ENCODE measurements around the gene TMIGD3.
A peak's percentile ranks its signal among the peaks of the same experiment; 100 is the strongest.

The TMIGD3 gene

GRCh38 chr1:111446967-111447892 is 56.2 kb downstream of the TMIGD3 start:
- DNase-seq (ENCODE audit: low read depth in 2 of 2) = no peak

GRCh38 chr1:111446546-111446945 is 56.9 kb downstream of the TMIGD3 start:
- DNase-seq (ENCODE audit: low read depth in 2 of 2) = no peak

DNA sequence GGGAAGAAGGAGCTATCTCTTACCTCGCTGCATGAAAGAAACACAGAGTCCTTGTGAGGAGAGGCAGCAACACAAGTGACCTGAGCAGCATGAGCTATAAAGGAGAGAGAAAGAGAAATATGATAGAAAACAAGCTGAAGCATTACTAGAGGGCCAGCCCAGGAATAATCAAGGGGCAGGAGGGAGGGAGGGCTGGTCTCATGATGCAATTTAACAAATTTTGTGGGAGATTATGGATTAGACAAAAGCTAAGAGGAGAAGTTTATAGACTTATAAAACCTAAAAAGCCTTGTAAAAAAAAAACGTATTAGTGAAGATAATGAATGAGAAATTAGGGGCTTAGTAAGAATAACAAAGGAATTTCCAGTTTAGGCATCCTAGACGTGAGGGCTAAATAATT is 59.4 kb downstream of the TMIGD3 start:
- DNase-seq (ENCODE audit: low read depth in 2 of 2) = no peak

- peak in 1 of 2 donors; percentile 7 for DNase-seq (ENCODE audit: low read depth in 2 of 2)
Measured at GRCh38 chr1:111442457-111442856, 61.0 kb downstream of the TMIGD3 start.

DNA sequence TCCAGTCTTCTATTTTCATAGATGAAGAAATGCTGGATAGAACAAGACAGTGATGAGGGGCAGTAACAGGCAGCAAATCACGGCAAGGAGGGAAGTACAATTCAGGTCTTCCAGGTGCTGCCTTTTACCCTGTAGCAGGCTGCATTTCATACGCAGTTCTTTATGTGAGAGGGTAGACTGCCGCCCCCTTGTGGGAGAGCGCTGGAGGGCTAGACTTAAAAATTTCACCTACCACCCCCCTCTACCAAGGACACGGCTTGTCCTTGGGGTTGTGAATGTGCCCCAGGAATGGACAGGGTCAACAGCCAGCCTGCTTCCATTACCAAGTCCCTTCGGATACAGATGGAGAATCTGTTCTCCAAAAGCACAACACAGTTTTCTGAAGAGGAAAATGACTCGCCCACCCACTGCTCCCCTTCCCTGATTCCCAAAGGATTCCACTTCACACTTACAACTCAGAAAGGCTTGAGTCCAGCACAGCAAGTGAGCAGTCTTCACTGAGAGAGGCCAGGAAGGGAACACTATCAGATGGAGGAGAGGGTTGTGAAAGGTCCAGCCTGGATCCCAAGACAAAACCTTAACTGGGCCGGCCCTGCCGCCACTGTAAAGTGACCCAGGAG is 61.8 kb downstream of the TMIGD3 start:
- DNase-seq (ENCODE audit: low read depth in 2 of 2) = peak; percentile 40 to 51

GRCh38 chr1:111439461-111440351 is 63.7 kb downstream of the TMIGD3 start:
- no peak for DNase-seq (ENCODE audit: low read depth in 2 of 2)

GRCh38 chr1:111436726-111437125 is 66.7 kb downstream of the TMIGD3 start:
- no peak for DNase-seq (ENCODE audit: low read depth in 2 of 2)

Measured in stimulated activated CD4-positive, alpha-beta T cell treated with anti-CD3 and anti-CD28 coated beads, Interleukin-15, amount 100 ng/mL, for 48 hours (primary cell).